CD4-positive, alpha-beta T cell treated with Interleukin-21 for 1 hour (primary cell): ENCODE measurements around the gene HOXD4.

Experiments used
- DNase-seq: peaks from one replicate; pipeline ENCODE4 v3.0.0-alpha.2; 2020

HOXD4 gene

GRCh38 chr2:176158855-176159662, 7.7 kb downstream of the HOXD4 start:
- DNase-seq = no peak

GRCh38 chr2:176159663-176160250, 8.4 kb downstream of the HOXD4 start:
- DNase-seq = no peak

GRCh38 chr2:176160251-176160985, 9.1 kb downstream of the HOXD4 start:
- DNase-seq = no peak

GRCh38 chr2:176160986-176161824, 9.9 kb downstream of the HOXD4 start:
- no peak for DNase-seq

- DNase-seq = no peak
Measured at GRCh38 chr2:176161825-176162626, 10.7 kb downstream of the HOXD4 start.

GRCh38 chr2:176162911-176163671, 11.7 kb downstream of the HOXD4 start:
- DNase-seq = no peak

GRCh38 chr2:176163672-176164056, 12.3 kb downstream of the HOXD4 start:
- DNase-seq = no peak

- DNase-seq = no peak
Measured at GRCh38 chr2:176164201-176164600, 12.9 kb downstream of the HOXD4 start.

- no peak for DNase-seq
Measured at GRCh38 chr2:176164611-176165369, 13.4 kb downstream of the HOXD4 start.

GRCh38 chr2:176165370-176166050, 14.2 kb downstream of the HOXD4 start:
- DNase-seq = no peak

- DNase-seq = no peak
Measured at GRCh38 chr2:176166272-176166671, 14.9 kb downstream of the HOXD4 start.

- DNase-seq = no peak
Measured at GRCh38 chr2:176167398-176167797, 16.0 kb downstream of the HOXD4 start.

- DNase-seq = no peak
Measured at GRCh38 chr2:176169181-176169580, 17.8 kb downstream of the HOXD4 start.

- DNase-seq = no peak
Measured at GRCh38 chr2:176169711-176170110, 18.4 kb downstream of the HOXD4 start.

GRCh38 chr2:176170602-176171305, 19.4 kb downstream of the HOXD4 start:
- no peak for DNase-seq

- no peak for DNase-seq
Measured at GRCh38 chr2:176171351-176172006, 20.1 kb downstream of the HOXD4 start.

GRCh38 chr2:176172007-176172894, 20.9 kb downstream of the HOXD4 start:
- DNase-seq = no peak
